Tibial nerve (tissue), 4 donors: Measurements from ENCODE around the gene PCID2. TPM values are rescaled to one million over a fixed set of nuclear protein-coding genes. Genes with fewer than 3 reads are reported as not detected.

Source experiments
- DNase-seq, 2 donors: peaks; one replicate each; pipeline ENCODE4 v3.0.0-alpha.2; 2019; ENCODE audit warnings: low spot score in 2 of 2
- H3K27ac ChIP-seq, 4 donors: fragments of 200-600 bp; sonication (generic) in 3 of 4; one replicate each; pipeline ENCODE4 v1.5.1; 2017 to 2019; ENCODE audit warnings: mild to moderate bottlenecking in 1 of 4
- H3K27me3 ChIP-seq, 2 donors: fragments of 200-600 bp; sonication (generic) in 1 of 2; one replicate each; pipeline versions ENCODE4 v1.5.1 to v1.6.0; 2017 to 2019
- H3K36me3 ChIP-seq, 3 donors: fragments of 200-600 bp; sonication (generic); one replicate each; pipeline ENCODE4 v1.5.1; 2018 to 2019
- H3K4me1 ChIP-seq, 4 donors: fragments of 200-600 bp; sonication (generic) in 3 of 4; one replicate each; pipeline ENCODE4 v1.5.1; 2017 to 2019
- H3K4me3 ChIP-seq, 4 donors: fragments of 200-600 bp; sonication (generic) in 3 of 4; one replicate each; pipeline ENCODE4 v1.5.1; 2017 to 2019; ENCODE audit warnings: mild to moderate bottlenecking in 1 of 4, moderate library complexity in 1 of 4
- H3K9me3 ChIP-seq, 4 donors: fragments of 200-600 bp; sonication (generic) in 3 of 4; one replicate each; pipeline ENCODE4 v1.5.1; 2017 to 2019
- EP300 ChIP-seq, 2 donors: sonication (generic); formaldehyde crosslinking; IDR thresholded peaks; one replicate each; pipeline ENCODE4 v1.6.1; 2017; ENCODE audit warnings: antibody characterized with exemption in 2 of 2, mild to moderate bottlenecking in 1 of 2
- POLR2A ChIP-seq, 2 donors: fragments of 450-650 bp; IDR thresholded peaks; one replicate each; pipeline ENCODE4 v1.6.1; 2017; ENCODE audit warnings: antibody characterized with exemption in 2 of 2, mild to moderate bottlenecking in 2 of 2, moderate library complexity in 2 of 2
- WGBS, 2 donors: methylation state at CpG; one replicate each; pipeline ENCODE4 v1.1.5; 2018; 5-methylcytosine and 5-hydroxymethylcytosine counted together
- total RNA-seq, 4 donors: library from RNA; depleted of rRNA; stranded (reverse); fragments of >200 nt; gene quantifications; one replicate each; pipeline ENCODE4 v1.1.0, GENCODE V29; 2016
- TF ChIP-seq, protein P1 (sequence below), 5 experiments: fragments of 200-600 bp in 3 of 5; fragments of 450-650 bp in 2 of 5; sonication (generic) in 3 of 5; IDR thresholded peaks; one replicate each; pipeline ENCODE4 v1.5.1; 2016 to 2019; ENCODE audit warnings: antibody characterized with exemption in 5 of 5, mild to moderate bottlenecking in 3 of 5, moderate library complexity in 2 of 5

PCID2 gene
- total RNA-seq, 4 donors from 2014 or later, result 38.6 to 61.5 (median 49.5) TPM

DNA sequence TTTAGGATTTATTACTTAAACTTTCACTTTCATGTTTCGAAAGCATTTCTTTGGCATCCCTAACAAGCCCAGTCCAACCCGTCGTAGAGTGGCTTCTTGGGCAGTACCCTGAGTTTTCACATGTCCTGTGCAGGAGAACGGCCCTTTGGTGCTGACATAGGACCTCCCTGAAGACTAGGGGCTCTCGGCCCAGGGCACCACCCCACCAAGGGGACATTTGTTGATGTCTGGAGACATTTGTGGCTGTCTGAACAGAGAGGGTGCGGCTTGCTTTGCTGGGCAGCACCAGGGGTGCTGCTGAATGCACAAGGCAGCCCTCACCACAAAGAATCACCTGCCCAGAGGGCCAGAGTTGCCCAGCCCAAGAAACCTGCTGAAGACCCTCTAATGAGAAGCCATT is 31.5 kb upstream of the PCID2 start:
- Histone ChIP-seq H3K9me3 (no peaks in the 10 kb centered on the region), H3K27ac (no peak overlapping the region), H3K4me1 (no peaks in the 10 kb centered on the region), H3K36me3 (peaks cover 0 to 92% (median 3%) of the 10 kb centered on the region in 3 donors), H3K27me3 (no peaks in the 10 kb centered on the region), H3K4me3 (no peak overlapping the region)
- TF ChIP-seq, protein P1, sequence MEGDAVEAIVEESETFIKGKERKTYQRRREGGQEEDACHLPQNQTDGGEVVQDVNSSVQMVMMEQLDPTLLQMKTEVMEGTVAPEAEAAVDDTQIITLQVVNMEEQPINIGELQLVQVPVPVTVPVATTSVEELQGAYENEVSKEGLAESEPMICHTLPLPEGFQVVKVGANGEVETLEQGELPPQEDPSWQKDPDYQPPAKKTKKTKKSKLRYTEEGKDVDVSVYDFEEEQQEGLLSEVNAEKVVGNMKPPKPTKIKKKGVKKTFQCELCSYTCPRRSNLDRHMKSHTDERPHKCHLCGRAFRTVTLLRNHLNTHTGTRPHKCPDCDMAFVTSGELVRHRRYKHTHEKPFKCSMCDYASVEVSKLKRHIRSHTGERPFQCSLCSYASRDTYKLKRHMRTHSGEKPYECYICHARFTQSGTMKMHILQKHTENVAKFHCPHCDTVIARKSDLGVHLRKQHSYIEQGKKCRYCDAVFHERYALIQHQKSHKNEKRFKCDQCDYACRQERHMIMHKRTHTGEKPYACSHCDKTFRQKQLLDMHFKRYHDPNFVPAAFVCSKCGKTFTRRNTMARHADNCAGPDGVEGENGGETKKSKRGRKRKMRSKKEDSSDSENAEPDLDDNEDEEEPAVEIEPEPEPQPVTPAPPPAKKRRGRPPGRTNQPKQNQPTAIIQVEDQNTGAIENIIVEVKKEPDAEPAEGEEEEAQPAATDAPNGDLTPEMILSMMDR (IDR thresholded peaks at IDR 0.05), result no peak
- no peak for TF ChIP-seq EP300 (IDR thresholded peaks at IDR 0.05)
- no peak for TF ChIP-seq POLR2A (IDR thresholded peaks at IDR 0.05)
- 89 to 95% methylated on average over 5 of the region's 6 CpGs for WGBS, 2 donors
- DNase-seq, result no peak

DNA sequence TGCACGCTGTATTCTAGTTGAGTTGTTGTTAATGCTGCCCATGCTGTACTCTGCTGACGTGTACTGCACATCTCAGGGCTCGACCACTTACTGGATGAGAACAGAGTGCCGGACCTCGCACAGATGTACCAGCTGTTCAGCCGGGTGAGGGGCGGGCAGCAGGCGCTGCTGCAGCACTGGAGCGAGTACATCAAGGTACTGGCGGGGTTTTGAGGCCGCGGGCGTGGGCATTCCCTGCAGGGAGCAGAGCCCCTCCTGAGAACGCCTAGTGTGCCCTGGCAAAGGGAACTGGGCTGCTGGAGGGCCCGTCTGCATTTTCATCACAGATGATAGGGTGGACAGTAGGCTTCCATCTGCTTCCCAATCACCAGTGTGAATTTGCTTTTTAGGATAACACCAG is 30.9 kb upstream of the PCID2 start:
- Histone ChIP-seq H3K36me3 (peaks cover 0 to 92% (median 3%) of the 10 kb centered on the region in 3 donors), H3K9me3 (no peaks in the 10 kb centered on the region), H3K27ac (no peak overlapping the region), H3K4me1 (no peaks in the 10 kb centered on the region), H3K27me3 (no peaks in the 10 kb centered on the region), H3K4me3 (no peak overlapping the region)
- no peak for DNase-seq
- no peak for TF ChIP-seq POLR2A (IDR thresholded peaks at IDR 0.05)
- TF ChIP-seq, protein P1 (IDR thresholded peaks at IDR 0.05), result no peak
- TF ChIP-seq EP300 (IDR thresholded peaks at IDR 0.05), result no peak
- WGBS, 2 donors, result 84 to 91% methylated on average over 15 of the region's 15 CpGs

DNA sequence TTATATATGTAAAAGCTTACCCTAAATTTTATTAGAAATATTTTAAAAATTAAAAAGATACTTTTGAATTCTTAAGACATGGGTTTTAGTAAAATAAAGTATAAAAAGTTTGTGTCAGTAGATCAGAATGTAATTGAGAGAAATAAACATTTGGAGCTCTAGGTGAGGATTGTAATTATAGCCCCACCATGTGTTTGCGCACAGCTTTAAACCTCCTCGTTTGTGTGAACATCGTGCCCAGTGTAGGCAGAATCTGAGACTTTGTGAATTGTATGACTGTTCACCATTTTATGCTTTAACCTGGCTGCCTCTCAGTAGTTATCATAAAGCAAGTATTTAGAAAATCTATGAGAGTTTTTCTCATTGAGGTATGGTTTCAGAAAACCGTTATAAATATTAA is 30.1 kb upstream of the PCID2 start:
- WGBS, 2 donors, result 74 to 77% methylated on average over 4 of the region's 4 CpGs
- Histone ChIP-seq H3K27me3 (no peaks in the 10 kb centered on the region), H3K27ac (no peak overlapping the region), H3K36me3 (peaks cover 0 to 92% (median 9%) of the 10 kb centered on the region in 3 donors), H3K4me1 (no peaks in the 10 kb centered on the region), H3K4me3 (no peak overlapping the region), H3K9me3 (no peaks in the 10 kb centered on the region)
- TF ChIP-seq POLR2A (IDR thresholded peaks at IDR 0.05) (no peak), EP300 (IDR thresholded peaks at IDR 0.05) (no peak)
- TF ChIP-seq, protein P1 (IDR thresholded peaks at IDR 0.05), result no peak
- DNase-seq, result no peak

DNA sequence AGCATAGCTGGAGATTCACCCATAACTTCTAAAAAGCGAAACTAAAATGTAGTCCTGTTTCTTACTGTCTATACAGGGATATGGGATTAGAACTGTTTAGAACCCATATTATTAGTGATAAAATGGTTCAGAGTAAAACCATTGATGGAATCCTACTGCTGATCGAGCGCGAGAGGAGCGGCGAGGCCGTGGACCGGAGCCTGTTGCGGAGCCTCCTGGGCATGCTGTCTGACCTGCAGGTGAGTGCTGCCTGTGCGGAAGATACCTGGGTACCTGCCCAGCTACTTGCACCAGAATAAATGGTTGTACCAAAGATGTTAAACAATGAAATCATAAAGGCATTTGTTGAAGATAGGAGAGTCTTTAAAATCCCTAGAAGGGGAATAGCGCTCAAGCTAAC is 24.6 kb upstream of the PCID2 start:
- TF ChIP-seq, protein P1 (IDR thresholded peaks at IDR 0.05), result no peak
- H3K4me1 ChIP-seq, result no peaks in the 10 kb centered on the region
- WGBS, 2 donors, result 95 to 97% methylated on average over 11 of the region's 11 CpGs
- H3K36me3 ChIP-seq, result peaks cover 0 to 98% (median 9%) of the 10 kb centered on the region in 3 donors
- DNase-seq, result no peak
- H3K9me3 ChIP-seq, result no peaks in the 10 kb centered on the region
- no peak overlapping the region for H3K27ac ChIP-seq
- H3K27me3 ChIP-seq, result no peaks in the 10 kb centered on the region
- H3K4me3 ChIP-seq, result no peak overlapping the region

DNA sequence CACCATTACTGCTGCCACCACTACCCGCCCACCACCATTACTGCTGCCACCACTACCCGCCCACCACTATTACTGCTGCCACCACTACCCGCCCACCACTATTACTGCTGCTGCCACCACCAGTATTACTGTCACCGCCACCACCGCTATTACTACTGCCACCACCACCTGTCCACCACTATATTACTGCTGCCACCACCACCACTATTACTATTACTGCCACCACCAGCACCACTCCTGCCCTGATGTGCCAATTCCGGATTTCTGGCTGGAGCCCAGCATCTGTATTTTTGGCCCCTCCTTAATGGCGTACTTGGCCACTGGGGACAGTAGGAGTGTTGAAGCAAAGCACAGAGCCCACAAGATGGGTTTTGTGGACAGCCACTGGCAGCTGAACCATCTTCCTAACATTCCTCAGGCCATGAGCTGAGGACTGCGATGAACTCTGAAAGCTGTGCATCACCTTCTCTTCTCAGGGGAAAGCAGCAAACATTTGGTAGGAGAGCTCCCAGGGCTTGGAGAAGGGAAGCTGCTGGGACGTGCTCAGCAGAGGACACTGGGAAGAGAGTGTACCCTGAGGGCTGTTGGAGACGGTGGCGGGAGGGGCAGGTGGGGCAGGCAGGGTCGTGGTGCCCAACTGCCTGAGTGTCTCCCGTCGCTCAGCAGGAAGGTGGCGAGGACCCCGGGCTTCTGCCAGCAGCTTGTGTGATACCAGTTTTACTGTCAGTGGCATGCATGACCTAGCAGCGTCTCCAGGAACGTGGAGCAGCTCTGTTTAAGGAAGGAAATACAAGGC is 23.9 kb upstream of the PCID2 start:
- H3K36me3 ChIP-seq, result peaks cover 0 to 99% (median 9%) of the 10 kb centered on the region in 3 donors
- 80 to 81% methylated on average over 18 of the region's 18 CpGs for WGBS, 2 donors
- no peaks in the 10 kb centered on the region for H3K4me1 ChIP-seq
- no peak for DNase-seq
- no peaks in the 10 kb centered on the region for H3K27me3 ChIP-seq
- no peak overlapping the region for H3K27ac ChIP-seq
- no peak for TF ChIP-seq EP300 (IDR thresholded peaks at IDR 0.05)
- TF ChIP-seq, protein P1 (IDR thresholded peaks at IDR 0.05), result no peak
- TF ChIP-seq POLR2A (IDR thresholded peaks at IDR 0.05), result no peak
- H3K9me3 ChIP-seq, result no peaks in the 10 kb centered on the region
- H3K4me3 ChIP-seq, result no peak overlapping the region
